GM21381 (cell line): ENCODE results near the gene HINT3.
"Not testable (repeated sequence)": the region's sequence is repeated elsewhere in the genome, so short reads cannot be mapped to it uniquely, and the experiment has no call there.

ENCODE experiments used
- ATAC-seq: cut with Tn5 transposase; IDR thresholded peaks from one replicate; pipeline ENCODE4 v1.9.1; 2021; ENCODE audit warnings: mild to moderate bottlenecking, moderate library complexity; ENCODE audit not compliant: unreplicated experiment

The HINT3 gene

DNA sequence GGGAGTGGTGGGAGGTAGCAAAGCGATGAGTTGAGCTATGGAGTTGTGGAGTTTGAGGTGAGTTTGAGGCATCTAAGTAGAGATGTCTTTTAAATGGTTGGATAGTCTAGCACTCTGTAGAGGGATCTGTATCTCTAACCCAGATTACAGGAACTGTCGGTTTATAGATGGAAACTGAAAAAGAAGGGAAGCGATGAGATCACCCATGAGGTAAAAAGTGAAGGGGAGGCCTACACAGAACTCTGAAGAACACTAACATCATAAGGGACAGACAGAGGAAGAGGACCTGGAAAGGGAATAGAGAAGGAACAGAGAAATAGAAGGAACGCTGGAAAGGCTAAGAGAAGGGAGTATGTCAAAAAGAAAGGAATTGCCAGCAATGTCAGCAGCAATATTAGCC, 2.5 kb downstream of the HINT3 start:
- no peak for ATAC-seq

DNA sequence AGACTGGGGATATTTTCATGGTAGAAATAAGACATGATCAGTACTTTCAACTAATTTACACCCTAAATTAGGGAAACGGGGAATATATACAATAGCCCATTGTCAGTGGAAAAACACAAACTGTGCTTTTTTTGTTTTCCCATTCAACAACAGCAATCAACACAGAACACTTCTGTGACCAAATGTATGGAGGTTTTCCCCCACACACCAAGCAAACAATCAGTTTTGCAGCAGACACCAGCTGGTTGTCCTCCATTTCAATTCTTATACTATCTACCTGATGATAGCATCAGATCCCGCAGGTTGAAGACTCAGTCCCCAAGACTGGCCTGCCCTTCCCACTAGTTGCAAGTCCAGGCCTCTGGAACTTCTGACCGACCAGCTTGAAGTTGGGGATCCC, 4.5 kb downstream of the HINT3 start:
- no peak for ATAC-seq

DNA sequence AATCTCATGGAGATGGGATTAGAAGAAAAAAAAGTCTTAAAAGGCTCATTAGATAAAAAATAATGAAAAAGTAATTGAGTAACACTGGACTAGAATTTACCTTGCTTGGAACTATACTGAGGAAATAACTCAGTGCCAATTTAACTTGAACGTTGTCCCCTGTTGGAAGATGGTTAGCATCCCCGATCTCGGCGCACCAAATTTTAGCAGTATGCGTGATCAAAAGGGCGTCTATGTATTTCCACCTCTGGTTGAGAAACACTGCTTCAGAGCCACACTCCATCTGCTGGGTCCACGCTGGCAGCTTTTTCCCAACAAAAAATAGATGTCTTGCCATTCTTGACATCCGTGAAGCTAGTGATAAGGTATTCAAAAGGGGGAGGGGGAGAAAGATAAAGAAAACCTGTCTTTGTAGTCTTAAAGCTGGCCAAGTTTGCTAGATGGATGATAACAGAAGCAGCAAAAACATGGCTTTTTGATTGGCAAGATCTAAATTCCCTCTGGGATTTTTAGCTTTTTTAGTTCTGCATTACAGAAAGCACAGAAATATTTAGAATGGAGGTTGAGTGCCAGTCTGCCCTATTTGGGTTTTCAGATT, 6.4 kb downstream of the HINT3 start:
- ATAC-seq: no peak

DNA sequence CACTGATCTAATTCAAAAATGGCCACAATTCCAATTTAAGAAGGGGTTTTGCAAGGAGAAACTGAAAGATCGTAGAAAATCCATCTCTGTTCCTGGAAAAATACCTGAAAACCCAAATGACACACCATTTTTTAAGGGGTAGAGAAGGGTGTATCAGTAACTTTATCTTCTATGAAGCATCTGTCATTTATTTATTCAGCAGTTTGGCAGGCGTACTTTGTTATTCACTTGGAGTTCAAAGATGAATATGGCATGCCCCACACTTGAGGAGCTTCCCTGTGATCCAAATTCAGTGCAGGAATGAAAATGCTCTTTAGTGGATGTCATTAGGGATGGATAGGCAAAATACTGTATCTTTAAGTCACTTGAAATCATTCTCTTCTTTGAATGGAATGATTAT, 7.2 kb downstream of the HINT3 start:
- no peak for ATAC-seq

DNA sequence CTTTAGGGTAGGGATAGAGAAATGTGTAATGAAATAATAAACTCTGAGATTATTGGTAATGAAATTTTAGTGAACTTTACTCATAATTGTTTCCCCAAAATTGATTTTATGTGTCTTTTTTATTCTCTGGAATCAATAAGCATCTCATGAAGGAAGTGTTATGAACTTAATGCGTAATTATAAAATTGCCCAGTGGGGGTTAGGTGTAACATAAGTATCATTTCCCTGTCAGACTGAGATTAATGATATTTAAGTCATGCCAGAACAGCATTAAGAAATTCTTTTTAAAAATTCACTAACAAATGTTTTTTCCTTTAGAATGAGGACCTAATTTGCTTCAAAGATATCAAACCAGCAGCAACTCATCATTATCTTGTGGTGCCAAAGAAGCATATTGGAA, 10.0 kb downstream of the HINT3 start:
- no peak for ATAC-seq

DNA sequence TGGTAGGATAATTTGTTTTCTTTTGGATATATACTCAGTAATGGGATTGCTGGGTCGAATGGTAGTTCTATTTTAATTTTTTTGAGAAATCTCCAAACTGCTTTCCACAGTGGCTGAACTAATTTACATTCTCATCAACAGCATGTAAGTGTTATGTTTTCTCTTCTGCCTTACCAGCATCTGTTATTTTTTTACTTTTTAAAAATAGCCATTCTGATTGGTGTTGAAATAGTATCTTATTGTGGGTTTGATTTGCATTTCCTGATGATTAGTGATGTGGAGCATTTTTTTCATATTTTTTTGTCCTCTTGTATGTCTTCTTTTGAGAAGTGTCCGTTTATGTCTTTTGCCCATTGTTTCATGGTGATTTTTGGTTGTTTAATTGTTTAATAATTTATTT, 11.9 kb downstream of the HINT3 start:
- ATAC-seq: no peak

DNA sequence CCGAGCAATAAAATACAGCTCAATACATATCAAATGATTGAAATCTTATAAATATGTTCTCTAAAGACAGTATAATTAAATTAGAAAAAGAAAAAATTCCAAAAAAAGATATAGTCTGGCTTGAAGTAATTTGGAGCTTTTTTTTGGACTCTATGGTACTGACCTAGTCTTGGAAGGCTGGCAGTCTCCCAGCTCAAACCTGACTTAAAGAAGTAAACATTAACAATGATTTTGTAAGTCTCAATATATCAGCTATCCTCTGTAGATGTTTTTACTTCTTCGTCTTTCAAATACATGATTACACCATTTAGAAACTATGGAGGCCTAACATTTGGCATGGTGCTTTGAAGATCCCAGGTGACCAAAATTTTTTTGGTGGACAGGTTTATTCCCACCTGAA, 14.2 kb downstream of the HINT3 start:
- ATAC-seq: no peak

DNA sequence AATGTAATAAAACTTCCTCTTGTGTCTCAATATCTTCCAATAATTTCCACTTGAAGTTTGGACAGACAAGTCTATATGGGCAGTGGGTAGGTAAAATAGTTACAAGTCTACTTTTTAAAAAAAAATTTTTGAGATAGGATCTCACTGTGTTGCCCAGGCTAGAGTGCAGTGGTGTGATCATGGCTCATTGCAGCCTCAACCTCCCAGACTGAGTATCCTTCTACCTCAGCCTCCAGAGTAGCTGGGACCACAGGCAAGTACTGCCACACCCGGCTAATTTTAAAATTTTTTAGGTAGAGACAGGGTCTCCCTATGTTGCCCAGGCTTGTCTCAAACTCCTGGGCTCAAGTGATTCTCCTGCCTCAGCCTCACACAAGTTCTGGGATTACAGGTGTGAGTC, 15.9 kb downstream of the HINT3 start:
- not testable (repeated sequence) for ATAC-seq

DNA sequence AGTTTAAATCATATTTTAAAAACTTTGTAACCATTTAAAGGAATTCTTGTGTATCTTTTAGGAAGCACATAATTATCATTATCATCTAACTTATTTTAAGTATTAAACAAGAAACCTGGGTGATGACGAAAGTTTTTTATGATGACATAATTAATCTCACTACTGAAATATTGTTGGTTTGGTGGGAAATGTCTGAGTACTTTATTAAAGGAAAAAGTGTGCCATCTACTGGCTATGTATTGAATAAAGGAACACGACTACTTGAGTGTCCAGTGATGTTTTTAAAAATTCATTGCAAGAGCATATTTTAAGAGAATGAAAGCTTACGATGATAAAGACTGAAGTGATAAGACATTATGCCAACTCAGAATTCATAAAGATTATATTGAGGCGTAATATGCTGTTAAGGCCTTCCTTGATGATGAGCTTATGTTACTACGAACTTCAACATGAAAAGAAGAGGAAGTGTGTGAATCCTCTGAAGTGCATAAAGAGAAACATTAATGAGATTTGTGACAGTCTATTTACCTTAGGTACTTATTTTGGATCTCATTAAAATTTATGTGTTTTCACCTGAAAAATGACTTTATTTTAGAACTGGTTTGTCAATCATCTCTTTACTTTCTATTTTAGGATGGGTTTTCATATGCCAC, 17.8 kb downstream of the HINT3 start:
- peak; percentile 88 for ATAC-seq

DNA sequence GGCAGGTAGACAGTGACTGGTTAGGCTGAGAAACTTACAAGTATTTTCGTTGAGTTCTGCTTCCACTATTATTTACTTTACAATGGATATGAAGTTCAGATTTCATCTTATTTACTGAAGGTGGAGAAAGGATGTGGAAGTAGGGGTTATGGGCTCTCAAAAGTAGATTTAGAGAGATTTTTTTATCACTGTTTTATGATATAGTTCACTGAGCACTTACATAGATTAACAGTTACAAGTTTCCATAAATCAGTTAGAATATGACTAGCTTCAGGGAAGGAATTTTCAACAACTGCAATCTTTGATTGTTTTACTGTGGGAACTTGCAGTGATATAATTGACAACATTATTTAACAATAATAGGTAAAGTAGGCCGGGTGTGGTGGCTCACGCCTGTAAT, 22.5 kb downstream of the HINT3 start:
- ATAC-seq: no peak

DNA sequence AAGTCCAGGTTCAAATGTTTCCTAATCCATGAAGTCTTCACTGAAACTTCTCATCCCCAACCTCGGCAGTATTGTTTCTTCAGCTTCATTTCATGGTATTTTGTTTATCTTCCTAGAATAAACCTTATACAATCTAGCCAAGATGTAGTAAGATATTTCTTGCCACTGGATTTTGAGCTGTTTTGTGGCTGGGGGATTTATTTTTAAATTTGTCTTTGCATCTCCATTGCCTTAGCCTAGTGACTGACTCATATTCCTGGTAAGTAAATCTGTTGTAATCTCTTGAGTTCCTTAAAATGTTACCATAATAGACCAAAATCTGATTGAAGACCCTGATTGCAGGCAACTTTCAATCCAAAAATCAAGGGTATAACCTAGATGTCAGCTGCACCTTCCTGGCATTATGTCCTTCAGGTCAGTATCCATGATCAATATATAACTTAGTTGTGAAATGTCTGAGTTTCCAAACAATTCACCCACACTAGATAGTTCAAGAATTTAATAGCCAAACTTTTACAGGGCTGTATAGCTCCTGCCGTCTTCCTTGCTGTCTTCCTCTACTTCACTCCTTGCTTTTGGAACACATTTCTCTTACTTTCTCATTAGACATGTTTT, 25.1 kb downstream of the HINT3 start:
- ATAC-seq: no peak

DNA sequence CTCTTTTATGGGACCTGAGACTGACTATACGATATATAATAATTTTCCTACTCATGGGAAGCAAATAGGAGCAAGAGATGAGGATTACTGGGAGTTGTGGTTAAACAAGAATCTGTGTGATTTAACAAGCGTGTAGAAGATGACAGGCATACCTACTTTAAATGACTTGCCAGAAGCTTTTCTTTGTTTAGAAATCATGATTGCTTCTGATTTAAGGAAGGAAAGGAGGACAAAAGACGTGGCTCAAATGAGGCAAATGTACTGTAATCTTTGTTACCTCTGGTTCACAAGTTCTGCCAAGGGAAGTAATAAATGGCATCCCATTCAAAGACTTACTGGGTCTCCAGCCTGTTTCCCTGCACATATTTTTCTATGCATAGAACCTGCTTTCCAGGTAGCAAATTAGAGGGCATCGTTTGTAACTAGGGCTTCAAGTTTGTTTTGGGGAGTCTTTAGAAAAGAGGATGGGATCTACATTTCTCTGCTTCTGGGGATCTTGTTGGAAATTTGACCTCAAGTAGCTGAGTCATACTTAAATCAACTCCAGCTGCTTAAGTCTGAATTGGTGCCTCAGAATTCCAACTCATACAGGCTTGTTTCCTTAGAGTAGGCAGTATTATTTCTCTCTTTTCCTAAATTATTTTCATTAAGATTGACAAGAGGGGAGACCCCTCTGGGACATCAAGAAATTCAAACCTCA, 26.8 kb downstream of the HINT3 start:
- ATAC-seq: no peak

DNA sequence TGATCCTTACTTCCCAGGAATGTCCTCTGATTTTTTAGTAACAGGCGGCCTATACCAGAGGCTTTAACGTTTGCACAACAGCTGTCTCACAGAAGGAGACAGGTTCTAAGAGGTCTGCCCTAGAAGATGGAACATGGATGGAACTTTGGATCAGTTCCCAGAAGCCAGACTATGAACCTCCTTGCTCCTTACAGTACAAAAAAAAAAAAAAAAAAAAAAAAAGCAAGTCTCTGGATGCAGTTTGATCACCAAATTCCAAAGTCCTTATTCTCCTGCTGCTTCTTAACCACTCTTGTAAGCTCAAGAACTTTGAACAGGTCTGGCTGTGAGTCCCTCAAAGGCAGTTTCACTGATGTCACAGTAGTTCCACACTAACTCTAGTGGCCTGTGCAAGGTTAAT, 27.7 kb downstream of the HINT3 start:
- no peak for ATAC-seq

DNA sequence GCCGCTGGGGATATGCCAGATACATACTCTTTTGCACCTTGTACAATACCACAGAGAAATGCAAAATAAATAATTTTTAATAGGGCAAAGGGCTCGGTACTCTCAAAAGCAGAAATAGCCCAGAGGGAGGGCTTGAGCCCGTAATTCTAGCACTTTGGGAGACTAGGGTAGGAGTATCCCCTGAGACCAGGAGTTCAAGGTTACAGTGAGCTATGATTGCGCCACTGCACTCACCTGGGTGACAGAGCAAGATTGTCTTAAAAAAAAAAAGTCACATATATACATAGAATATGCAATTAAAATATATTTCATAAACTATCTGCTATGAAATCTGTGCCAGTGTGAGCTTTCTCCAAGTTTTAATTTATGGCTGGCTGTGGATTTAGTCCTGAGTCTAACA, 29.0 kb downstream of the HINT3 start:
- no peak for ATAC-seq

DNA sequence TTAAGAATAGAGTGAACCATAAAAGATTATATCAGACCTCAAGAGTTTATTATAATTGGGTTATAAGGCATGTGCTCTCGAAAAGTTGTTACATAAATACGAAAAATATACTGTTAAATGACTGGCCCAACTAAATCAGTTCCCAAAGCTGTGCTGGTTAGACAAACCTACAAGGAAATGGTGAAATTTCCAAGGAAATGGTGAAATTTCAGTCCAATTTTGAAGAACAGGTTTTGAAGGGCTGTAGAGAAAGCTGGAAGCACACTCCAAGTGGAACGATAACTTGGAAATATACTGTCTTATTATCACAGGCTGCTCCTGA, 29.4 kb downstream of the HINT3 start:
- no peak for ATAC-seq

DNA sequence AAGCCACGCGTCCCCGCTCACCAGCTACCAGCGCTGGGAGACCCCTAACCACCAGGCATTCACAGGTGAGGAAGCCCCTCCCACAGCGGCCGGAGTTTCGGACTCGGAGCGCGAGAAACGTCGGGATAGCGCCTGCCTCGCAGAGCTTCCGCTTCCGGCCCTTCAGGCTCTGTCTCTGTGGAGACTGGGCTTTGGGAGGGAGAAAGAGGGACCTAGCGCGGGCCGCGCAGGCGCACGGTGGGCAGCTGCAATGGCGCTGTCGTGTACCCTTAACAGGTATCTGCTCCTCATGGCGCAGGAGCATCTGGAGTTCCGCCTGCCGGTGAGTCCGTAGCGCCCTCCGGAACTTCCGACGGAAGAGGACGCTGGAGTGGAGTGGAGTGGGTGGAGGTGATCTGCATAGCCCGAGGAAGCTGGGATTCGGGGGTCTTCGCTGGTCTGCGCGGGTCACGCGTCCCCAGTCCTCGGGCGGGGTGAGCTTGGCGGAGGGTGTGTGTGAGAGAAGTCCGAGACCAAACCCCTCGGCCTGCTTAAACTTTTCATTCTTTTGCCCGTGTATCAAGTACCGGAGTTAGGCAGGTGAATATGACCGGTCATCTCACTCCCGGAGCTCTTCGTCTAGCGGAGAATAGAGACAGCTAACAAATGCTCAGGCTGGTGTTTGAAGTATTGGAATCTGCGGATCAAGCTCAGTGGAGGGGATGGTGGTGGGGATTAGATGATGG, 29.9 kb downstream of the HINT3 start, which contains the start of gene TRMT11:
Gene TRMT11, plus strand, starts transcription at position 240 of the 725 bp plus-strand sequence. Its CDS starts 11 bp downstream, at position 251.
- peak; percentile 94 for ATAC-seq

DNA sequence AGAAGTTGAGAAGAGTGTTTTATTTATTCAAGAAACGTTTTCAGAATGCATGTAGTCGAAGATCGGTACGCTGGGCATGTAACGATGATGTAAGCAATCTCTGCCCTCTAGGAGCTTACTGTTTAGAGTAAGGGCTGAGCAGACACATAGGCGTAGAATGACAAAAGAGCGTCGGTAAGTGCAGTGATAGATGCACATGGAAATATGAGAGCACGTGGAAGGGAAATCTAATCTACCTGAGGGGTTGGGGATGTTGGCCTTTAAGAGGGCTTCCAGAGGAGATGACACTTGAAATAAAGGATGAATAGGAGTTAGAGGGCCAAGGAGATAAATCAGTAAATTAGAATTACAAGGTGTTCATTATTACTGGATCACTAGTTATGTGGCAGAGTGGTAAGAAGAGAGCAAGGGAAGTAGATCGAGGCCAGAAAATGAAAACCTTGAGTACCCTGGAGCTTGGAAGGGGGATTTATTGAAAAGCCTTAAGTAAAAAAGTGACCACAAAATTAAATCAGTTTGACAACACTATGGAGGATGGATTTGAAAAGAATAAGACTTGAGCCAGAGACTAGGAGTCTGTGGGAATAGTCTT, 30.6 kb downstream of the HINT3 start:
- ATAC-seq: peak; percentile 35

DNA sequence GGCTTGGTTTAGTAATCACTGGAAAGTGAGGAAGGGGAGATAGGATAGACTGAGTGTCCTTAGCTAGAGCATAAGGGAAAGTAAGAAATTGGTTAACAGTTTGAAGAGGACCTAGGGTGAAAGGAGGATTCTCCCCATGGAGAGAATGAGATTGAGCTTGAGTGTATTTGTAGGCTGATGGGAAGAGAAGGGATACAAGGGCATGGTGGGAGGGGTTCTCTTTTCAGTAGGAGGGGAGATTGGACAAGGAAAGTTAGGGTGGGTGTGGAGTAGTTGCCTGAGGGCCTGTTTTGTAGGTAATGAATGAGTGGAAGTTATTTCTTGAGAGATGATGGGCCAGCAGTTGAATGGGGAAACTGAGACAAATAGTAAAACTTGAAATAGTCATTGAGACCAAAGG, 31.7 kb downstream of the HINT3 start:
- no peak for ATAC-seq

DNA sequence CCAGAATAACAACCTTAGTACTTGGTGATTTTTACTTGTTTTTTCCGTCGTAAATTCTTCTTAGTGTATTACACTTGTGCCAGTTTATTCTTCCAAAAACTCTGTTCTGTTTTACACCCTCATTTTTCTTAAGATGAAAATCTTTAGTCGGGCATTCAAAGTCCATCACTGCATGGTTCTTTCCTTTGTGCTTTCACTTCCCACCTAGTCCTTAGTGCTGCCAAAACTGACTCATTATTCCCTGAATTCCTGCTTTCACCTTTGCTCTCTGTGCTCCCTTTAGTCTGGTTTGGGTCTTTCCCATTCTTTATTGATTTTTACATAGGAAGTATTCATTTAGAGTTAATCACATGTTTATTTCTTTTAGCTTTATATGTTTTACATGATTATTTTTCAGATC, 33.1 kb downstream of the HINT3 start:
- ATAC-seq: no peak

DNA sequence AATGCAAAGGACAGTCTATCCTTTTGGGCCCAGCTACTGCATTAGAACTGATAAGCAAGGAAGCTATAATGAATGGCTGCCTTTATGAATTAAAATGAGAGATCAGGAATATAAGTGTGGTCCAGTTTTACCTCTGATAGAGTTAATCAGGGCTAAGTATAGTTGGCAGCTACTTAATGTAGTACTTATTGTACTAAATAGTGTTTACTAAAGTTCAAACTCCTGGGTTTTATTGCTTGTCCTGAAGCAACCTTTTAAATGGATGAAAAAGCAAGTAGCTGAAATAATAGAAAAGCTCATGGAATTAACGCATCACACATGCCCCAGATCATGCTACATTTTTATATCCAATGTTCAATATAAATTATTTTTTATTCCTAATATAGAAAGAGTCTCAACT, 35.1 kb downstream of the HINT3 start:
- ATAC-seq: no peak
